CD14-positive monocyte (primary cell): ENCODE measurements around the gene UACA. TPM values are rescaled to one million over a fixed set of nuclear protein-coding genes. Genes with fewer than 3 reads are reported as not detected.

ENCODE experiments used
- DNase-seq, 3 donors: peaks; one replicate each; pipeline ENCODE4 v3.0.0-alpha.2; 2011 to 2022
- H2AFZ ChIP-seq: 2 replicates; pipeline ENCODE4 v1.6.0; 2012; ENCODE audit warnings: mild to moderate bottlenecking, low read depth, low read length, inconsistent platforms; ENCODE audit not compliant: insufficient read depth, poor library complexity, severe bottlenecking
- H3K27ac ChIP-seq, 2 donors: 1 replicate in 1 of 2; 2 replicates in 1 of 2; pipeline ENCODE4 v1.5.1; 2012 to 2013; ENCODE audit warnings: low read length in 2 of 2, control low read depth in 1 of 2, inconsistent platforms in 1 of 2, low read depth in 1 of 2, mild to moderate bottlenecking in 1 of 2
- H3K27me3 ChIP-seq, 2 donors: one replicate each; pipeline versions ENCODE4 v1.6.0 to v1.6.1; 2011 to 2013; ENCODE audit warnings: low read length in 2 of 2; ENCODE audit not compliant: control insufficient read depth in 2 of 2, insufficient read depth in 2 of 2
- H3K36me3 ChIP-seq, 2 donors: replicated peaks in 1 of 2; 1 replicate in 1 of 2; 2 replicates in 1 of 2; pipeline versions ENCODE4 v1.5.1 to v1.6.1; 2012 to 2013; ENCODE audit warnings: low read length in 2 of 2, control low read depth in 1 of 2, inconsistent platforms in 1 of 2, mild to moderate bottlenecking in 1 of 2; ENCODE audit not compliant: insufficient read depth in 2 of 2, control insufficient read depth in 1 of 2
- H3K4me1 ChIP-seq, 2 donors: 1 replicate in 1 of 2; 2 replicates in 1 of 2; pipeline versions ENCODE4 v1.5.1 to v1.6.1; 2012 to 2013; ENCODE audit warnings: low read length in 2 of 2, control low read depth in 1 of 2, inconsistent platforms in 1 of 2, mild to moderate bottlenecking in 1 of 2, moderate library complexity in 1 of 2; ENCODE audit not compliant: insufficient read depth in 2 of 2, control insufficient read depth in 1 of 2
- H3K4me2 ChIP-seq: replicated peaks from 2 replicates; pipeline ENCODE3; 2012; ENCODE audit warnings: low read length, moderate library complexity, mild to moderate bottlenecking; ENCODE audit not compliant: poor library complexity, severe bottlenecking; ENCODE audit errors: extremely low read depth
- H3K4me3 ChIP-seq, 3 experiments: fragments of 200-600 bp in 1 of 3; sonication (generic) in 1 of 3; replicated peaks in 1 of 3; 1 replicate in 2 of 3; 2 replicates in 1 of 3; pipeline ENCODE4 v1.5.1; 2011 to 2013; ENCODE audit warnings: low read length in 3 of 3, mild to moderate bottlenecking in 3 of 3, control low read depth in 2 of 3, low read depth in 2 of 3, inconsistent platforms in 1 of 3, moderate library complexity in 1 of 3
- H3K79me2 ChIP-seq: 2 replicates; pipeline ENCODE4 v1.6.0; 2012; ENCODE audit warnings: mild to moderate bottlenecking, control low read depth, inconsistent platforms, low read length, moderate library complexity; ENCODE audit not compliant: insufficient read depth
- H3K9ac ChIP-seq: 2 replicates; pipeline ENCODE4 v1.6.0; 2017; ENCODE audit warnings: low read length, mild to moderate bottlenecking; ENCODE audit not compliant: insufficient read depth, poor library complexity, severe bottlenecking
- H3K9me3 ChIP-seq, 2 donors: replicated peaks in 1 of 2; 1 replicate in 1 of 2; 2 replicates in 1 of 2; pipeline versions ENCODE4 v1.5.1 to v1.6.1; 2012 to 2013; ENCODE audit warnings: low read length in 2 of 2, control low read depth in 1 of 2; ENCODE audit not compliant: control insufficient read depth in 1 of 2, insufficient read depth in 1 of 2
- H4K20me1 ChIP-seq: 2 replicates; pipeline ENCODE4 v1.6.0; 2012; ENCODE audit warnings: mild to moderate bottlenecking, low read length, control low read depth, moderate library complexity; ENCODE audit not compliant: insufficient read depth
- H3K27ac Mint-ChIP-seq, 7 donors: one replicate each; pipeline ENCODE4 v1.8.0; 2020; ENCODE audit warnings: mild to moderate bottlenecking in 7 of 7, mixed read lengths in 7 of 7, moderate library complexity in 6 of 7, inconsistent platforms in 2 of 7
- H3K27me3 Mint-ChIP-seq, 3 donors: one replicate each; pipeline ENCODE4 v1.8.0; 2021 to 2022; ENCODE audit warnings: low read depth in 3 of 3, mild to moderate bottlenecking in 3 of 3, mixed read lengths in 3 of 3, moderate library complexity in 3 of 3, inconsistent platforms in 1 of 3
- H3K36me3 Mint-ChIP-seq, 2 donors: one replicate each; pipeline ENCODE4 v1.8.0; 2020; ENCODE audit warnings: mixed read lengths in 2 of 2, inconsistent platforms in 1 of 2, mild to moderate bottlenecking in 1 of 2
- H3K4me1 Mint-ChIP-seq: one replicate; pipeline ENCODE4 v1.8.0; 2020; ENCODE audit warnings: mild to moderate bottlenecking, mixed read lengths
- H3K4me3 Mint-ChIP-seq, 2 donors: one replicate each; pipeline ENCODE4 v1.8.0; 2020; ENCODE audit warnings: mild to moderate bottlenecking in 2 of 2, mixed read lengths in 2 of 2, moderate library complexity in 1 of 2
- H3K9me3 Mint-ChIP-seq, 7 donors: one replicate each; pipeline ENCODE4 v1.8.0; 2020 to 2022; ENCODE audit warnings: mixed read lengths in 7 of 7, mild to moderate bottlenecking in 6 of 7, moderate library complexity in 6 of 7, inconsistent platforms in 2 of 7
- CTCF ChIP-seq: fragments of 200-600 bp; IDR thresholded peaks from one replicate; pipeline ENCODE4 v1.8.0; 2022; ENCODE audit warnings: antibody characterized with exemption, mild to moderate bottlenecking
- WGBS: methylation state at CpG from one replicate; pipeline ENCODE4 v1.1.5; 2013; ENCODE audit warnings: missing lambda C conversion rate; ENCODE audit not compliant: insufficient coverage; 5-methylcytosine and 5-hydroxymethylcytosine counted together
- intact Hi-C, 2 donors: fragments of 100-400 bp; cut with micrococcal nuclease; formaldehyde crosslinking; loops; one replicate each; pipeline versions ENCODE4 v1.15.0 to v1.15.1; 2023
- polyA plus RNA-seq, 3 donors: library from polyadenylated mRNA; depleted of rRNA in 1 of 3; unstranded in 2 of 3; stranded (reverse) in 1 of 3; fragments of 300-500 nt in 2 of 3; fragments of >200 nt in 1 of 3; fragmentation: Illumina TruSeq in 2 of 3; gene quantifications; 1 replicate in 2 of 3; 2 replicates in 1 of 3; pipeline ENCODE4 v1.2.3, GENCODE V29; 2012 to 2021

The UACA gene
- polyA plus RNA-seq, 3 donors: 1.7 to 3.1 (median 2.4) TPM

GRCh38 chr15:70761046-70761445, 2.3 kb downstream of the UACA start:
- peak overlapping the region in 1 of 2 donors; percentile 62 for H3K4me3 Mint-ChIP-seq
- H3K4me1 Mint-ChIP-seq: peaks cover 16% of the 10 kb centered on the region
- H3K27me3 ChIP-seq: peaks cover 26 to 46% of the 10 kb centered on the region in 2 donors
- peaks cover 0 to 6% (median 2%) of the 10 kb centered on the region in 7 donors for H3K9me3 Mint-ChIP-seq
- no peak overlapping the region for H3K9ac ChIP-seq
- H3K9me3 ChIP-seq: no peaks in the 10 kb centered on the region
- H3K27ac Mint-ChIP-seq: no peak overlapping the region
- peaks cover 0 to 3% of the 10 kb centered on the region in 2 donors for H3K36me3 Mint-ChIP-seq
- H2AFZ ChIP-seq: no peak overlapping the region
- H3K79me2 ChIP-seq: no peaks in the 10 kb centered on the region
- WGBS: no CpG with 5 or more reads among the region's 2 CpGs
- no peaks in the 10 kb centered on the region for H3K36me3 ChIP-seq
- H3K27me3 Mint-ChIP-seq: peaks cover 31 to 44% (median 41%) of the 10 kb centered on the region in 3 donors
- H3K27ac ChIP-seq: no peak overlapping the region
- peaks cover 16 to 22% of the 10 kb centered on the region in 2 donors for H3K4me1 ChIP-seq
- DNase-seq: no peak
- no peaks in the 10 kb centered on the region for H4K20me1 ChIP-seq
- no peak for TF ChIP-seq CTCF
- H3K4me3 ChIP-seq: no peak overlapping the region
- H3K4me2 ChIP-seq: no peak overlapping the region
- intact Hi-C loops: loop anchor here in 1 of 2 donors (10.0 kb wide), 1 partner anchor 1946 kb away; no protein-coding TSS in a partner anchor

DNA sequence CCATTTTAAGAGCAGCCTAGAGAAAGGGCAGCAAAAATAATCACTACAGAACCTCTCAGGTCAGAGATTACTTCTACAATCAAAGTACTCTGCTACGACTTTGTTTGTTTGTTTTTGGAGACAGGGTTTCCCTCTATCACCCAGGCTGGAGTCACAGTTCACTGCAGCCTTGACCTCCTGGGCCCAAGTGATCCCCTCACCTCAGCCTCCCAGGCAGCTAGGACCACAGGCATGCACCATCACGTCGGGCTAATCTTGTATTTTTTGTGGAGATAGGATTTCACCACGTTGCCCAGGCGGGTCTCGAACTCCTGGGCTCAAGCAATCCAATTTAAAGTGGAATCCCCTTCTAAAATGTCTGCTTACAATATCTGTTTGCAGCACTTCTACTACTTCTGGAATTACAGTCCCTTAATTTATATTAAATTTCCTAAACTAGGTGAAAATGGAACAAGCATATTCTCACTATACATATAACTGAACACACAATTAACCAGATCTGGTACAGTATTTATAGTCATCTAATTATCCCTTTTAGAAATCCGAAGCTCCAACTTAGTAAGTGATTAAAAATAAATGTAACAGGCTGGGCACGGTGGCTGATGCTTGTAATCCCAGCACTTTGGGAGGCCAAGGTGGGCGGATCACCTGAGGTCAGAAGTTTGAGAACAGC, 4.4 kb downstream of the UACA start:
- H3K9me3 ChIP-seq: no peaks in the 10 kb centered on the region
- no peak for TF ChIP-seq CTCF
- Mint-ChIP-seq H3K36me3 (peaks cover 0 to 3% of the 10 kb centered on the region in 2 donors), H3K27me3 (peaks cover 18 to 33% (median 30%) of the 10 kb centered on the region in 3 donors), H3K27ac (peak overlapping the region in 2 of 7 donors; percentile 6 to 30), H3K4me1 (peaks cover 14% of the 10 kb centered on the region), H3K9me3 (peaks cover 0 to 6% (median 2%) of the 10 kb centered on the region in 7 donors), H3K4me3 (no peak overlapping the region)
- no peak overlapping the region for H3K4me2 ChIP-seq
- H3K4me1 ChIP-seq: peaks cover 13 to 20% of the 10 kb centered on the region in 2 donors
- intact Hi-C loops: no loop called here
- WGBS: no CpG with 5 or more reads among the region's 9 CpGs
- H3K36me3 ChIP-seq: no peaks in the 10 kb centered on the region
- DNase-seq: no peak
- H3K4me3 ChIP-seq: no peak overlapping the region
- no peak overlapping the region for H2AFZ ChIP-seq
- no peaks in the 10 kb centered on the region for H3K79me2 ChIP-seq
- H3K27me3 ChIP-seq: peaks cover 12 to 30% of the 10 kb centered on the region in 2 donors
- no peaks in the 10 kb centered on the region for H4K20me1 ChIP-seq
- H3K9ac ChIP-seq: no peak overlapping the region
- no peak overlapping the region for H3K27ac ChIP-seq
